ENCODE results near the gene CT45A3. TPM values are rescaled to one million over a fixed set of nuclear protein-coding genes. Genes with fewer than 3 reads are reported as not detected.
"Not testable (repeated sequence)": the region's sequence is repeated elsewhere in the genome, so short reads cannot be mapped to it uniquely, and the experiment has no call there.

CT45A3 gene
- total RNA-seq = not detected
- polyA plus RNA-seq (2013, experiment 1 of 2) = not detected
- polyA plus RNA-seq (2013, experiment 2 of 2) = not detected
- total RNA-seq = 0 reads per million in 172 experiments

- H3K4me3 ChIP-seq (ENCODE audit: low read length); H3K4me1 ChIP-seq (ENCODE audit: insufficient read depth, low read length); H3K4me3 Mint-ChIP-seq; H3K27ac ChIP-seq (ENCODE audit: low read depth in 1 of 2, low read length in 2 of 2); intact Hi-C loops (cut with DNase I, micrococcal nuclease); H3K4me1 Mint-ChIP-seq (ENCODE audit: low read depth); POLR2A ChIA-PET; H3K27me3 ChIP-seq (ENCODE audit: control insufficient read depth in 1 of 2, insufficient read depth in 2 of 2, low read length in 2 of 2); H3K36me3 ChIP-seq (ENCODE audit: insufficient read depth, low read length); H3K27ac Mint-ChIP-seq; DNase-seq; H3K27me3 Mint-ChIP-seq; H3K9me3 ChIP-seq (ENCODE audit: control insufficient read depth in 1 of 2, insufficient read depth in 1 of 2, low read length in 2 of 2); H3K36me3 Mint-ChIP-seq (ENCODE audit: low read depth); ATAC-seq (ENCODE audit: poor library complexity); CTCF ChIA-PET; H3K9me3 Mint-ChIP-seq: not testable (repeated sequence)
These were observed at the start of gene CT45A3 for GRCh38 chrX:135768091-135768490. CT45A3 (minus strand) TSS chrX:135768191; CDS start chrX:135764444, 3,747 bp downstream.

DNA sequence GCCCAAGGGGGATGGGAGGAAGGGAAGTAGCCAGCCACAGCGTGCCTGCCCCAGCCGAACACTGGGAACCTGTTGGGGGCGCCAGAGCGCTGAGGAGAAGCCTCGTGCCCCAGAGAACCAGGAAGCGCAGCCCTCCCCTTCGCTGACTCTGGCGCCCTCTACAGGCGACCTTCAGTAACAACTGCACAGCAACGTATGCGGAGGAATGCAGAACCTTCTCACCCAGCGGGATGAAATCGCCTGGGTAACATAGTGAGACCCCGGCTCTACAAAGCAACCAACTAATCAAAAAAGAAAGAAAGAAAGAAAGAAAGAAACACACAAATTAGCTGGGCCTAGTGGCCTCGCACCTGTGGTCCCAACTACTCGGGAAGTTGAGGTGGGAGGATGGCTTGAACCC is 34.7 kb upstream of the CT45A3 start, which contains the start of gene CT45A6:
TSS of gene CT45A6 (minus strand) at position 101 of the 400 bp plus-strand sequence. CDS start 3,794 bp downstream, outside the sequence.
- DNase-seq; H3K9me3 ChIP-seq (ENCODE audit: control insufficient read depth in 1 of 2, insufficient read depth in 1 of 2, low read length in 2 of 2); H3K4me3 Mint-ChIP-seq; H3K4me1 Mint-ChIP-seq (ENCODE audit: low read depth); ATAC-seq (ENCODE audit: poor library complexity); H3K27ac ChIP-seq (ENCODE audit: low read depth in 1 of 2, low read length in 2 of 2); intact Hi-C loops (cut with DNase I, micrococcal nuclease); POLR2A ChIA-PET; H3K4me3 ChIP-seq (ENCODE audit: low read length); H3K27ac Mint-ChIP-seq; H3K27me3 Mint-ChIP-seq; H3K36me3 Mint-ChIP-seq (ENCODE audit: low read depth); CTCF ChIA-PET; H3K36me3 ChIP-seq (ENCODE audit: insufficient read depth, low read length); H3K9me3 Mint-ChIP-seq; H3K27me3 ChIP-seq (ENCODE audit: control insufficient read depth in 1 of 2, insufficient read depth in 2 of 2, low read length in 2 of 2); H3K4me1 ChIP-seq (ENCODE audit: insufficient read depth, low read length): not testable (repeated sequence)

DNA sequence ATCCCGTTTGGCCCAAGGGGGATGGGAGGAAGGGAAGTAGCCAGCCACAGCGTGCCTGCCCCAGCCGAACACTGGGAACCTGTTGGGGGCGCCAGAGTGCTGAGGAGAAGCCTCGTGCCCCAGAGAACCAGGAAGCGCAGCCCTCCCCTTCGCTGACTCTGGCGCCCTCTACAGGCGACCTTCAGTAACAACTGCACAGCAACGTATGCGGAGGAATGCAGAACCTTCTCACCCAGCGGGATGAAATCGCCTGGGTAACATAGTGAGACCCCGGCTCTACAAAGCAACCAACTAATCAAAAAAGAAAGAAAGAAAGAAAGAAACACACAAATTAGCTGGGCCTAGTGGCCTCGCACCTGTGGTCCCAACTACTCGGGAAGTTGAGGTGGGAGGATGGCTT is 17.4 kb upstream of the CT45A3 start, which contains the start of gene CT45A5:
TSS of gene CT45A5 (minus strand) at position 101 of the 400 bp plus-strand sequence. CDS start 3,774 bp downstream, outside the sequence.
- H3K36me3 Mint-ChIP-seq (ENCODE audit: low read depth); DNase-seq; H3K4me3 Mint-ChIP-seq; H3K36me3 ChIP-seq (ENCODE audit: insufficient read depth, low read length); H3K4me1 ChIP-seq (ENCODE audit: insufficient read depth, low read length); CTCF ChIA-PET; H3K9me3 Mint-ChIP-seq; H3K27ac ChIP-seq (ENCODE audit: low read depth in 1 of 2, low read length in 2 of 2); H3K4me1 Mint-ChIP-seq (ENCODE audit: low read depth); H3K4me3 ChIP-seq (ENCODE audit: low read length); H3K27me3 Mint-ChIP-seq; intact Hi-C loops (cut with DNase I, micrococcal nuclease); H3K9me3 ChIP-seq (ENCODE audit: control insufficient read depth in 1 of 2, insufficient read depth in 1 of 2, low read length in 2 of 2); POLR2A ChIA-PET; H3K27me3 ChIP-seq (ENCODE audit: control insufficient read depth in 1 of 2, insufficient read depth in 2 of 2, low read length in 2 of 2); ATAC-seq (ENCODE audit: poor library complexity); H3K27ac Mint-ChIP-seq: not testable (repeated sequence)

- H3K27ac Mint-ChIP-seq, CTCF ChIA-PET, POLR2A ChIA-PET: not testable (repeated sequence)
These were observed 23.3 kb downstream of the CT45A3 start for GRCh38 chrX:135744739-135745138.

GRCh38 chrX:135741192-135741715 is 26.7 kb downstream of the CT45A3 start:
- H3K9me3 Mint-ChIP-seq = no peaks in the 10 kb centered on the region
- no peaks in the 10 kb centered on the region for H3K4me1 ChIP-seq (ENCODE audit: insufficient read depth, low read length)
- H3K27ac ChIP-seq (ENCODE audit: low read depth in 1 of 2, low read length in 2 of 2) = no peak overlapping the region
- H3K27me3 Mint-ChIP-seq = no peaks in the 10 kb centered on the region
- DNase-seq (no peak), ATAC-seq (ENCODE audit: poor library complexity) (no peak)
- H3K4me1 Mint-ChIP-seq (ENCODE audit: low read depth) = no peaks in the 10 kb centered on the region
- H3K36me3 ChIP-seq (ENCODE audit: insufficient read depth, low read length) = no peaks in the 10 kb centered on the region
- H3K4me3 Mint-ChIP-seq = no peak overlapping the region
- no peaks in the 10 kb centered on the region for H3K9me3 ChIP-seq (ENCODE audit: control insufficient read depth in 1 of 2, insufficient read depth in 1 of 2, low read length in 2 of 2)
- H3K36me3 Mint-ChIP-seq (ENCODE audit: low read depth) = no peaks in the 10 kb centered on the region
- H3K27me3 ChIP-seq (ENCODE audit: control insufficient read depth in 1 of 2, insufficient read depth in 2 of 2, low read length in 2 of 2) = no peaks in the 10 kb centered on the region
- no peak overlapping the region for H3K27ac Mint-ChIP-seq
- TF ChIP-seq, protein P1, sequence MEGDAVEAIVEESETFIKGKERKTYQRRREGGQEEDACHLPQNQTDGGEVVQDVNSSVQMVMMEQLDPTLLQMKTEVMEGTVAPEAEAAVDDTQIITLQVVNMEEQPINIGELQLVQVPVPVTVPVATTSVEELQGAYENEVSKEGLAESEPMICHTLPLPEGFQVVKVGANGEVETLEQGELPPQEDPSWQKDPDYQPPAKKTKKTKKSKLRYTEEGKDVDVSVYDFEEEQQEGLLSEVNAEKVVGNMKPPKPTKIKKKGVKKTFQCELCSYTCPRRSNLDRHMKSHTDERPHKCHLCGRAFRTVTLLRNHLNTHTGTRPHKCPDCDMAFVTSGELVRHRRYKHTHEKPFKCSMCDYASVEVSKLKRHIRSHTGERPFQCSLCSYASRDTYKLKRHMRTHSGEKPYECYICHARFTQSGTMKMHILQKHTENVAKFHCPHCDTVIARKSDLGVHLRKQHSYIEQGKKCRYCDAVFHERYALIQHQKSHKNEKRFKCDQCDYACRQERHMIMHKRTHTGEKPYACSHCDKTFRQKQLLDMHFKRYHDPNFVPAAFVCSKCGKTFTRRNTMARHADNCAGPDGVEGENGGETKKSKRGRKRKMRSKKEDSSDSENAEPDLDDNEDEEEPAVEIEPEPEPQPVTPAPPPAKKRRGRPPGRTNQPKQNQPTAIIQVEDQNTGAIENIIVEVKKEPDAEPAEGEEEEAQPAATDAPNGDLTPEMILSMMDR (IDR thresholded peaks at IDR 0.05) = no peak
- intact Hi-C loops (cut with DNase I, micrococcal nuclease) = no loop called here
- POLR2A ChIA-PET = no interaction called here
- CTCF ChIA-PET = no interaction called here
- H3K4me3 ChIP-seq (ENCODE audit: low read length) = no peak overlapping the region

More at GRCh38 chrX:135744739-135745138, 23.3 kb downstream of the CT45A3 start:
- H3K27me3 ChIP-seq (ENCODE audit: control insufficient read depth in 1 of 2, insufficient read depth in 2 of 2, low read length in 2 of 2); H3K4me1 Mint-ChIP-seq (ENCODE audit: low read depth); H3K4me3 ChIP-seq (ENCODE audit: low read length); H3K4me1 ChIP-seq (ENCODE audit: insufficient read depth, low read length); H3K4me3 Mint-ChIP-seq; intact Hi-C loops (cut with DNase I, micrococcal nuclease); H3K36me3 ChIP-seq (ENCODE audit: insufficient read depth, low read length); H3K27ac ChIP-seq (ENCODE audit: low read depth in 1 of 2, low read length in 2 of 2); H3K27me3 Mint-ChIP-seq; H3K36me3 Mint-ChIP-seq (ENCODE audit: low read depth); H3K9me3 Mint-ChIP-seq; DNase-seq; ATAC-seq (ENCODE audit: poor library complexity); H3K9me3 ChIP-seq (ENCODE audit: control insufficient read depth in 1 of 2, insufficient read depth in 1 of 2, low read length in 2 of 2): not testable (repeated sequence)
